GM12878 (cell line): ENCODE measurements around the gene ATP6V1C2. TPM values are rescaled to one million over a fixed set of nuclear protein-coding genes. Genes with fewer than 3 reads are reported as not detected.

Experiments
- ATAC-seq: fragments of 200-7000 bp; cut with Tn5 transposase; 3 replicates; pipeline ENCODE4 v1.9.1; 2020; ENCODE audit warnings: mild to moderate bottlenecking, moderate library complexity
- BruUV-seq: library from RNA; stranded (reverse); fragments of 400-500 nt; replicated peaks from 2 replicates; lab custom pipeline; 2021; lab: Mats Ljungman, UMichigan
- CTCF ChIA-PET: fragments of 300-600 bp; sonication (Branson Sonifier 250); formaldehyde crosslinking; extraction: SDS; loops from one replicate; lab custom pipeline; 2021; ENCODE audit warnings: inconsistent platforms; lab: Yijun Ruan, JAX
- POLR2A ChIA-PET: fragments of 350-600 bp; formaldehyde crosslinking; extraction: SDS; loops from one replicate; lab custom pipeline; 2021; ENCODE audit warnings: inconsistent platforms; lab: Charles Lee
- RAD21 ChIA-PET: fragments of 300-600 bp; sonication (Branson Sonifier 250); formaldehyde crosslinking; loops from one replicate; lab custom pipeline; 2023; ENCODE audit warnings: antibody characterized with exemption; ENCODE audit not compliant: unreplicated experiment; lab: Charles Lee
- SMC1A ChIA-PET: fragments of 300-600 bp; sonication (Branson Sonifier 250); formaldehyde crosslinking; loops from one replicate; lab custom pipeline; 2023; ENCODE audit not compliant: unreplicated experiment, uncharacterized antibody; lab: Charles Lee
- DNase-seq: peaks from one replicate; pipeline ENCODE4 v3.0.0-alpha.2; 2011; ENCODE audit warnings: low read depth, low spot score
- FAIRE-seq: peaks from 3 replicates; lab custom pipeline; 2011; peaks lifted over from hg19 to GRCh38; lab: Jason Lieb, UNC
- H2AFZ ChIP-seq: 2 replicates; pipeline ENCODE4 v1.6.0; 2011; ENCODE audit warnings: low read depth, low read length, control low read depth; ENCODE audit not compliant: control insufficient read depth
- H3K27ac ChIP-seq: 2 replicates; pipeline ENCODE4 v1.5.1; 2011; ENCODE audit warnings: control low read depth; ENCODE audit not compliant: control insufficient read depth, insufficient read depth
- H3K27me3 ChIP-seq, 2 experiments: replicated peaks in 1 of 2; 2 replicates each; pipeline versions ENCODE4 v1.6.0 to v1.6.1; 2011; ENCODE audit warnings: low read length in 1 of 2; ENCODE audit not compliant: control insufficient read depth in 2 of 2, insufficient read depth in 2 of 2
- H3K36me3 ChIP-seq, 2 experiments: 2 replicates each; pipeline ENCODE4 v1.5.1; 2011; ENCODE audit warnings: low read length in 1 of 2; ENCODE audit not compliant: control insufficient read depth in 2 of 2, insufficient read depth in 2 of 2
- H3K4me1 ChIP-seq: 2 replicates; pipeline ENCODE4 v1.6.1; 2011; ENCODE audit warnings: mild to moderate bottlenecking, low read length, moderate library complexity, mixed read lengths; ENCODE audit not compliant: control insufficient read depth, insufficient read depth
- H3K4me2 ChIP-seq: 2 replicates; pipeline ENCODE4 v1.6.0; 2011; ENCODE audit warnings: control low read depth; ENCODE audit not compliant: control insufficient read depth, insufficient read depth
- H3K4me3 ChIP-seq: fragments of 200-600 bp; sonication (generic); 2 replicates; pipeline ENCODE4 v1.5.1; 2016
- H3K79me2 ChIP-seq: 2 replicates; pipeline ENCODE4 v1.6.0; 2011; ENCODE audit warnings: low read length; ENCODE audit not compliant: control insufficient read depth, insufficient read depth
- H3K9ac ChIP-seq: 2 replicates; pipeline ENCODE4 v1.8.0; 2011; ENCODE audit warnings: low read length, control low read depth, mixed read lengths; ENCODE audit not compliant: control insufficient read depth, insufficient read depth
- H3K9me3 ChIP-seq: replicated peaks from 3 replicates; pipeline ENCODE4 v1.5.1; 2011; ENCODE audit warnings: mild to moderate bottlenecking, low read length; ENCODE audit not compliant: control insufficient read depth, insufficient read depth
- H4K20me1 ChIP-seq: 2 replicates; pipeline ENCODE4 v1.6.0; 2011; ENCODE audit not compliant: control insufficient read depth, insufficient read depth
- BCL11A ChIP-seq: IDR thresholded peaks from 2 replicates; pipeline ENCODE4 v1.6.1; 2011; ENCODE audit warnings: low read depth, low read length
- BHLHE40 ChIP-seq, 2 experiments: fragments of 450-650 bp in 1 of 2; IDR thresholded peaks; 2 replicates each; pipeline ENCODE4 v1.6.1; 2011 to 2017; ENCODE audit warnings: low read depth in 2 of 2, borderline replicate concordance in 1 of 2, improper control_type of control experiment in 1 of 2, low read length in 1 of 2, mild to moderate bottlenecking in 1 of 2
- ETV6 ChIP-seq, 2 experiments: fragments of 450-650 bp in 1 of 2; IDR thresholded peaks in 1 of 2; conservative IDR thresholded peaks in 1 of 2; 2 replicates each; pipeline ENCODE4 v1.6.1; 2014; ENCODE audit warnings: antibody characterized with exemption in 1 of 2, borderline replicate concordance in 1 of 2, low read depth in 1 of 2, mild to moderate bottlenecking in 1 of 2, moderate library complexity in 1 of 2
- HCFC1 ChIP-seq: fragments of 150-350 bp; IDR thresholded peaks from 2 replicates; pipeline ENCODE4 v1.6.1; 2014; ENCODE audit warnings: low read length
- IRF4 ChIP-seq: IDR thresholded peaks from 2 replicates; pipeline ENCODE4 v1.6.1; 2011; ENCODE audit warnings: low read depth, low read length
- MLLT1 ChIP-seq: fragments of 450-650 bp; IDR thresholded peaks from 2 replicates; pipeline ENCODE4 v1.6.1; 2016; ENCODE audit warnings: mild to moderate bottlenecking
- MTA3 ChIP-seq: IDR thresholded peaks from 2 replicates; pipeline ENCODE4 v1.6.1; 2012; ENCODE audit warnings: low read length, inconsistent platforms, borderline replicate concordance
- MXI1 ChIP-seq: fragments of 150-350 bp; IDR thresholded peaks from 2 replicates; pipeline ENCODE4 v1.6.1; 2011; ENCODE audit warnings: low read depth, mild to moderate bottlenecking, inconsistent platforms, low read length, improper control_type of control experiment
- PAX8 ChIP-seq: fragments of 450-650 bp; IDR thresholded peaks from 2 replicates; pipeline ENCODE4 v1.6.1; 2017; ENCODE audit warnings: mild to moderate bottlenecking, moderate library complexity
- TCF3 ChIP-seq: IDR thresholded peaks from 2 replicates; pipeline ENCODE4 v1.6.1; 2012; ENCODE audit warnings: low read depth, mild to moderate bottlenecking, low read length, borderline replicate concordance; ENCODE audit not compliant: insufficient read depth
- WRNIP1 ChIP-seq: IDR thresholded peaks from 2 replicates; pipeline ENCODE4 v1.6.1; 2011; ENCODE audit warnings: low read depth, low read length, improper control_type of control experiment, borderline replicate concordance
- YBX1 ChIP-seq: fragments of 450-650 bp; IDR thresholded peaks from 2 replicates; pipeline ENCODE4 v1.6.1; 2016; ENCODE audit warnings: antibody characterized with exemption
- ZBED1 ChIP-seq: IDR thresholded peaks from 2 replicates; pipeline ENCODE4 v1.6.1; 2016; ENCODE audit warnings: borderline replicate concordance
- ZNF207 ChIP-seq: fragments of 450-650 bp; IDR thresholded peaks from 2 replicates; pipeline ENCODE4 v1.6.1; 2014; ENCODE audit warnings: antibody characterized with exemption, mild to moderate bottlenecking, borderline replicate concordance
- ZNF384 ChIP-seq: IDR thresholded peaks from 2 replicates; pipeline ENCODE4 v1.6.1; 2012; ENCODE audit warnings: low read depth, mild to moderate bottlenecking, low read length, improper control_type of control experiment, borderline replicate concordance
- ZNF622 ChIP-seq: fragments of 450-650 bp; IDR thresholded peaks from 2 replicates; pipeline ENCODE4 v1.6.1; 2017; ENCODE audit warnings: mild to moderate bottlenecking, inconsistent platforms
- whole genome bisulfite sequencing: methylation state at CpG from one replicate; pipeline ENCODE4 v1.1.6; 2016; ENCODE audit warnings: low lambda C conversion rate; ENCODE audit not compliant: insufficient replicate concordance, insufficient coverage; ENCODE audit errors: missing lambda C conversion rate; 5-methylcytosine and 5-hydroxymethylcytosine counted together
- in situ Hi-C: fragments of 300-500 bp; cut with MboI; formaldehyde crosslinking; loops from 9 replicates; pipeline ENCODE4 v1.14.3; 2018; ENCODE audit warnings: mixed read lengths
- intact Hi-C: fragments of 100-400 bp; cut with micrococcal nuclease; formaldehyde crosslinking; loops from one replicate; pipeline ENCODE4 v1.14.2; 2022; ENCODE audit not compliant: unreplicated experiment
- polyA plus RNA-seq, 11 experiments: library from polyadenylated mRNA; depleted of rRNA in 4 of 11; unstranded in 6 of 11; stranded (reverse) in 5 of 11; fragments of >200 nt; fragmentation: Nextera tagmentation in 4 of 11; fragmentation: Illumina TruSeq in 1 of 11; extraction: Ambion mirVana in 4 of 11; extraction: Trizol in 1 of 11; gene quantifications; 1 replicate in 1 of 11; 2 replicates in 10 of 11; pipeline versions ENCODE4 v1.2.1 to v1.2.3, GENCODE V29; 2011 to 2016; ENCODE audit warnings: inconsistent platforms in 2 of 11, missing spikeins in 2 of 11, low read depth in 1 of 11
- total RNA-seq, 4 experiments: library from RNA; depleted of rRNA in 3 of 4; stranded (reverse); fragments of >200 nt in 3 of 4; fragmentation: Illumina TruSeq in 1 of 4; extraction: Trizol in 1 of 4; gene quantifications; 2 replicates each; pipeline versions ENCODE4 v1.2.1 to v1.2.3, GENCODE V29; 2013 to 2021

Gene ATP6V1C2
- total and polyA plus RNA-seq, 10 of the 15 experiments (the other 5 are each of a cell fraction or from before 2014, with no cell fraction given): 0.04 to 1.5 (median 0.24) TPM; not detected in 1

DNA sequence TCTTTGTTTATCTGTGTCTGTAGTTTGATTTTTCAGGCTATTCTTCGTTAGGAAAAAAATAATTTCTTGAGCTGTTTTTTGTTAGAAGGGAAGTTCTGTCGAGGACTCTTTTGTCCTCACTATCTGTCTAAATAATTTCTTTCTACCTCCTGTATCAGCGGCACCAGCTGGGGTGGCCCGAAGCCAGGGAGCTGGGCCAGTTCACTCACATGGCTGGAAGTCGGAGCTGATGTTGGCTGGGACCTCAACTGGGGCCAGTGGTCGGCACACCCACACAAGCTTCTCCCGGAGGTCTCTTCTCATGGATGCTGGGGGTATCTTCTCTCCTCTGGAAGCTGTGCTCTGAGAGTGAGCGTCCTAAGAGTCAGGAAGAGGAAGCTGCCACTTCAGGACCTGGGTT is 99.1 kb downstream of the ATP6V1C2 start:
- no peak for TF ChIP-seq PAX8
- no peak for TF ChIP-seq ZBED1
- TF ChIP-seq ZNF384: no peak
- TF ChIP-seq MXI1: no peak
- TF ChIP-seq, all 136 proteins: peak for 0
- H3K4me1 ChIP-seq: no peaks in the 10 kb centered on the region
- H3K9me3 ChIP-seq: no peaks in the 10 kb centered on the region; the same call in 2 of the 3 replicates
- POLR2A ChIA-PET: no interaction called here
- H3K36me3 ChIP-seq: no peaks in the 10 kb centered on the region
- RAD21 ChIA-PET: no interaction called here
- 18% methylated on average over 8 of the region's 8 CpGs for WGBS
- in situ Hi-C loops (no loop called here), intact Hi-C loops (no loop called here)
- CTCF ChIA-PET: interaction anchor here (1.3 to 1.4 kb wide), 2 partner anchors 12 to 79 kb away, joined by 3 to 9 read pairs; no protein-coding TSS in a partner anchor
- peaks cover 0 to 3% of the 10 kb centered on the region in 2 experiments; a peak in 3 of 4 replicates for H3K27me3 ChIP-seq
- no peak for DNase-seq
- H3K79me2 ChIP-seq: no peaks in the 10 kb centered on the region
- H3K27ac ChIP-seq: no peak overlapping the region
- no peak for ATAC-seq
- no peak overlapping the region for H3K4me3 ChIP-seq
- no TSS peak for BruUV-seq
- SMC1A ChIA-PET: interaction anchor here (0.6 kb wide), 1 partner anchor 44 kb away, joined by 3 read pairs; no protein-coding TSS in a partner anchor
- no peak for FAIRE-seq
- no peak overlapping the region for H3K4me2 ChIP-seq
- no peak overlapping the region for H2AFZ ChIP-seq
- H4K20me1 ChIP-seq: no peaks in the 10 kb centered on the region
- no peak overlapping the region for H3K9ac ChIP-seq

- in situ Hi-C loops: no loop called here
- FAIRE-seq: no peak
Observed at GRCh38 chr2:10820978-10821695, 99.7 kb downstream of the ATP6V1C2 start.

More at GRCh38 chr2:10820978-10821695, 99.7 kb downstream of the ATP6V1C2 start:
- Histone ChIP-seq H2AFZ (no peak overlapping the region), H3K4me2 (no peak overlapping the region), H3K4me1 (no peaks in the 10 kb centered on the region), H3K79me2 (no peaks in the 10 kb centered on the region), H3K36me3 (no peaks in the 10 kb centered on the region), H3K27me3 (peaks cover 0 to 3% of the 10 kb centered on the region in 2 experiments; a peak in 3 of 4 replicates), H3K27ac (no peak overlapping the region), H3K9ac (no peak overlapping the region), H3K4me3 (no peak overlapping the region), H3K9me3 (no peaks in the 10 kb centered on the region; the same call in 2 of the 3 replicates), H4K20me1 (no peaks in the 10 kb centered on the region)
- SMC1A ChIA-PET: interaction anchor here (0.6 kb wide), 1 partner anchor 43 kb away, joined by 3 read pairs; no protein-coding TSS in a partner anchor
- POLR2A ChIA-PET: no interaction called here
- BruUV-seq: no TSS peak
- CTCF ChIA-PET: interaction anchor here (1.3 to 1.4 kb wide), 2 partner anchors 11 to 78 kb away, joined by 3 to 9 read pairs; no protein-coding TSS in a partner anchor
- intact Hi-C loops: no loop called here
- TF ChIP-seq YBX1: no peak
- no peak for TF ChIP-seq ZNF622
- TF ChIP-seq BCL11A: no peak
- no peak for TF ChIP-seq ZNF207
- TF ChIP-seq WRNIP1: no peak
- TF ChIP-seq MLLT1: no peak
- no peak for TF ChIP-seq IRF4
- no peak for TF ChIP-seq MTA3
- TF ChIP-seq ETV6 (conservative IDR thresholded peaks at IDR 0.05 in 1 of 2, IDR thresholded peaks at IDR 0.05 in 1 of 2; ENCODE audit: borderline replicate concordance in 1 of 2, low read depth in 1 of 2): no peak
- TF ChIP-seq HCFC1: no peak
- TF ChIP-seq TCF3: no peak
- no peak for TF ChIP-seq BHLHE40 (IDR thresholded peaks at IDR 0.05; ENCODE audit: borderline replicate concordance in 1 of 2, low read depth in 2 of 2, low read length in 1 of 2)
- RAD21 ChIA-PET: no interaction called here
- 36% methylated on average over 13 of the region's 13 CpGs for WGBS
- no peak for DNase-seq
- ATAC-seq: no peak
